Activated naive CD8-positive, alpha-beta T cell treated with anti-CD3 and anti-CD28 coated beads, Interleukin-2, amount 10 ng/mL, durations not matched to agents 7 days and 5 days (primary cell): ENCODE measurements around the gene IL3RA. TPM values are rescaled to one million over a fixed set of nuclear protein-coding genes. Genes with fewer than 3 reads are reported as not detected.
"Not testable (repeated sequence)": the region's sequence is repeated elsewhere in the genome, so short reads cannot be mapped to it uniquely, and the experiment has no call there.

Experiments used
- ATAC-seq: fragments of 150-1000 bp; cut with Tn5 transposase; one replicate; pipeline ENCODE4 v1.10.0; 2021; ENCODE audit warnings: low read depth, moderate library complexity
- POLR2A ChIA-PET: fragments of 350-600 bp; sonication (Branson Sonifier 250); formaldehyde crosslinking; loops from one replicate; lab custom pipeline; 2021; ENCODE audit warnings: antibody characterized with exemption; lab: Charles Lee
- DNase-seq: peaks from one replicate; pipeline ENCODE4 v3.0.0; 2021
- H3K27ac Mint-ChIP-seq: one replicate; pipeline ENCODE4 v1.8.0; 2022; ENCODE audit warnings: mild to moderate bottlenecking, mixed read lengths
- H3K27me3 Mint-ChIP-seq: one replicate; pipeline ENCODE4 v1.8.0; 2022; ENCODE audit warnings: mild to moderate bottlenecking, moderate library complexity, mixed read lengths
- H3K36me3 Mint-ChIP-seq: one replicate; pipeline ENCODE4 v1.8.0; 2021; ENCODE audit warnings: mild to moderate bottlenecking, mixed read lengths
- H3K4me1 Mint-ChIP-seq: one replicate; pipeline ENCODE4 v1.8.0; 2021; ENCODE audit warnings: mixed read lengths
- H3K4me3 Mint-ChIP-seq: one replicate; pipeline ENCODE4 v1.8.0; 2022; ENCODE audit warnings: mild to moderate bottlenecking, moderate library complexity, mixed read lengths
- H3K9me3 Mint-ChIP-seq: one replicate; pipeline ENCODE4 v1.8.0; 2021; ENCODE audit warnings: mixed read lengths
- total RNA-seq, 2 experiments: library from RNA; stranded (reverse); gene quantifications; one replicate each; pipeline ENCODE4 v1.2.3, GENCODE V29; 2021

The IL3RA gene
- total RNA-seq, 2 experiments from 2014 or later: 0.17 to 0.77 TPM

DNA sequence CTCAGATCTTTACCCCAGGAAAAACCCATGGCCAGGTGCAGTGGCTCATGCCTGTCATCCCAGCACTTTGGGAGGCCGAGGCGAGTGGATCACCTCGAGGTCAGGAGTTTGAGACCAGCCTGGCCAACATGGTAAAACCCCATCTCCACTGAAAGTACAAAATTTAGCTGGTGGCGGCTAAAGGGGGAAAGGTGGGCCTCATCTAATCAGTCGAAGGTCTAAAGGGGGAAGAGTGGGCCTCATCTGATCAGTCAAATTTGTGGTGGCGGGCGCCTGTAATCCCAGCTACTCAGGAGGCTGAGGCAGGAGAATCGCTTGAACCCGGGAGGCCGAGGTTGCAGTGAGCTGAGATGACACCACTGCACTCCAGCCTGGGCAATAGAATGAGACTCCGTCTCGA, 27.7 kb upstream of the IL3RA start:
- H3K4me1 Mint-ChIP-seq, H3K36me3 Mint-ChIP-seq, H3K4me3 Mint-ChIP-seq, ATAC-seq, H3K9me3 Mint-ChIP-seq, H3K27ac Mint-ChIP-seq, POLR2A ChIA-PET, DNase-seq, H3K27me3 Mint-ChIP-seq: not testable (repeated sequence)

DNA sequence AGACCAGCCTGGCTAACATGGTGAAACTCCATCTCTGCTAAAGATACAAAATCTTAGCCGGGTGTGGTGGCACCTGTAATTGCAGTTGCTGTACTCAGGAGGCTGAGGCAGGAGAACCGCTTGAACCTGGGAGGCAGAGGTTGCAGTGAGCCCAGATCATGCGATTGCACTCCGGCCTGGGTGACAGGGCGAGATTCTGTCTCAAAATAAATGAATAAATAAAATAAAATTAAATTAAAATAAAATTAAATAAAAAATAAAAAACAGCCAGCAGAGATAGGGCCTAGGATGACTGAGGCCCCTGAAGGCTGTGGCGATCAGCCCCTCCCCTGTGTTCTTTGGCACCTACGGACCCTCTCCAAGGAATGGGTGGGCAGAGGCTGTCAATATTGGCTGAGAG, 22.8 kb upstream of the IL3RA start:
- Mint-ChIP-seq H3K4me3 (no peak overlapping the region), H3K36me3 (peaks cover 1% of the 10 kb centered on the region), H3K27ac (no peak overlapping the region), H3K9me3 (peaks cover 2% of the 10 kb centered on the region), H3K4me1 (peaks cover 2% of the 10 kb centered on the region), H3K27me3 (peaks cover 2% of the 10 kb centered on the region)
- ATAC-seq: no peak
- DNase-seq: no peak
- POLR2A ChIA-PET: no interaction called here

GRCh38 chrX:1316527-1316926, 20.1 kb upstream of the IL3RA start:
- Mint-ChIP-seq H3K36me3 (peaks cover 1% of the 10 kb centered on the region), H3K27me3 (peaks cover 2% of the 10 kb centered on the region), H3K4me3 (peak overlapping the region; percentile 56), H3K4me1 (peaks cover 2% of the 10 kb centered on the region), H3K9me3 (peaks cover 2% of the 10 kb centered on the region), H3K27ac (no peak overlapping the region)
- ATAC-seq: peak; percentile 66
- DNase-seq: no peak
- POLR2A ChIA-PET: no interaction called here

- Mint-ChIP-seq H3K27ac (no peak overlapping the region), H3K36me3 (peaks cover under 1% of the 10 kb centered on the region), H3K27me3 (peaks cover 8% of the 10 kb centered on the region), H3K4me1 (peaks cover 10% of the 10 kb centered on the region), H3K4me3 (no peak overlapping the region), H3K9me3 (peaks cover under 1% of the 10 kb centered on the region)
- POLR2A ChIA-PET: no interaction called here
- DNase-seq (no peak), ATAC-seq (no peak)
Measured at GRCh38 chrX:1321674-1322073, 14.9 kb upstream of the IL3RA start.

DNA sequence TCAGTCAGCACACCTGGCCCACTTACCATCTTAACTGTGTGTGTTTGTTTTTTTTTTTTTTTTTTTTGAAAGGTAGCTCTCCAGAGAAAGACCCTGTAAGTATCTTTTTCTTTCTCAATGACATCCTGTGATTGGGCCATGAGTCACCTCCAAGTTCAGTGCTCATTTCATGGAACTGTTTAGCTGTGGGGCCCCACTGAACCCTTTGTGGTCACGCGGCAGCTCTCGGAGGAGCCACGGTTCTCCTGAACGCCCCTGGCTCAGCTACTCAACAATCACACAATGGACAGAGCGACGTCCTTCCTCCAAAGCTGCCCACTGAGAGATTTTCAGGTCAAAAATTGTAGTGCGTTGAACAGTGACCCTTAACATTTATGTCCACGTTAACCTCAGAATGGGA, 14.2 kb upstream of the IL3RA start:
- POLR2A ChIA-PET: no interaction called here
- DNase-seq (peak; percentile 44), ATAC-seq (peak; percentile 60)
- peaks cover 7% of the 10 kb centered on the region for H3K27me3 Mint-ChIP-seq
- H3K9me3 Mint-ChIP-seq: no peaks in the 10 kb centered on the region
- H3K4me1 Mint-ChIP-seq: peaks cover 10% of the 10 kb centered on the region
- H3K27ac Mint-ChIP-seq: peak overlapping the region; percentile 66
- H3K36me3 Mint-ChIP-seq: no peaks in the 10 kb centered on the region
- peak overlapping the region; percentile 59 for H3K4me3 Mint-ChIP-seq

DNA sequence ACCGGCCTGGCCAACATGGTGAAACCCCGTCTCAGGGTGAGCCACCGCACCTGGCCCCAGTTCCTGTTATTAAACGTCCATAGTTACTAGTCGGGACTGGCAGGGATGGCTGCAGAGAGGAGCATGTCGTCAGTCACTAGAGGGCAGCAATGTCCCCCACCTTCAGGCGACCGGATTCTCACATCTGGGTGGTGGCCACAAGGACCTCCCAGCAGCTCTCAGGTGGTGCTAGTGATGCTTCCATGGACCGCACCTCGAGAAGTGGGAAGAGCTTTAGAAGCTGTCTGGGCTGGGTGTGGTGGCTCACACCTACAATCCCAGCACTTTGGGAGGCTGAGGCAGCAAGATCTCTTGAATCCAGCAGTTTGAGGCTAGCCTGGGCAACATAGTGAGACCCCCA, 13.3 kb upstream of the IL3RA start:
- Mint-ChIP-seq H3K4me1 (peaks cover 10% of the 10 kb centered on the region), H3K4me3 (peak overlapping the region; percentile 27), H3K27ac (peak overlapping the region; percentile 50), H3K27me3 (peaks cover 7% of the 10 kb centered on the region), H3K9me3 (no peaks in the 10 kb centered on the region), H3K36me3 (no peaks in the 10 kb centered on the region)
- ATAC-seq (peak; percentile 84), DNase-seq (peak; percentile 59)
- POLR2A ChIA-PET: no interaction called here

GRCh38 chrX:1325515-1326116, 11.0 kb upstream of the IL3RA start:
- H3K4me3 Mint-ChIP-seq: no peak overlapping the region
- POLR2A ChIA-PET: no interaction called here
- DNase-seq (no peak), ATAC-seq (no peak)
- H3K27me3 Mint-ChIP-seq: peaks cover 7% of the 10 kb centered on the region
- H3K4me1 Mint-ChIP-seq: peaks cover 10% of the 10 kb centered on the region
- H3K27ac Mint-ChIP-seq: no peak overlapping the region
- no peaks in the 10 kb centered on the region for H3K36me3 Mint-ChIP-seq
- H3K9me3 Mint-ChIP-seq: no peaks in the 10 kb centered on the region

DNA sequence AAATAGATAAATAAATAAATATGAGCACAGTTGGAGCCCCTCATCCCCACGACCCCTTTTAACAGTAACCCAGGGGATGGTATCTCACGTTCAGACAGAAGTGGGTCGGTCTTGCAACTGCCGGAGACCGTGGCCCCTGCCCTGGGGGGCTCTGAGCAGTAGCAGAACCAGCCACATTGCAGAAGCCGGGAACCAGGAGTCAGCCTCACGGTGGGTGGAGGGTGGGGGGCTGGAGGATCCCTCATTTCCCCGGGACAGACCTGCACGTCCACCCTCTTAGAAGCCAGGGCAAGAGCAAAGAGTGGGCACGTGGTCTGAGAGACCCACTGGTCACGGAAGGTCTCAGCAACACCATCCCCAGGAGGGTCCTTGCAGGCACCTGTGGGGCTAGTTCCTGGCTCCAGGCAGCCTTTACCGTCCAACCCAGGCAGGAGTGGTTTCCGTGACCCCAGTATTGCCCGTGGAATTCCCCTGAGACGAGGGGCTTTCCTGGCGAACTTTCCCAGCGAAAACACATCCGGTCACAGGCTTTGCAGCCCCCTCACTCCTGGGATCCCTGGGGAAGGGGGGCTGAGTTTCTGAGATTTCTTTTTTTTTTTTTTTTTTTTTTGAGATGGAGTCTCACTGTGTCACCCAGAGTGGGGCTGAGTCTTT, 8.8 kb upstream of the IL3RA start:
- no peaks in the 10 kb centered on the region for H3K9me3 Mint-ChIP-seq
- H3K4me3 Mint-ChIP-seq: no peak overlapping the region
- H3K27me3 Mint-ChIP-seq: peaks cover 7% of the 10 kb centered on the region
- H3K4me1 Mint-ChIP-seq: peaks cover 5% of the 10 kb centered on the region
- POLR2A ChIA-PET: no interaction called here
- H3K36me3 Mint-ChIP-seq: no peaks in the 10 kb centered on the region
- DNase-seq (no peak), ATAC-seq (no peak)
- no peak overlapping the region for H3K27ac Mint-ChIP-seq

- no peak for ATAC-seq
- no peaks in the 10 kb centered on the region for H3K9me3 Mint-ChIP-seq
- no peaks in the 10 kb centered on the region for H3K36me3 Mint-ChIP-seq
- H3K27ac Mint-ChIP-seq: no peak overlapping the region
- no peaks in the 10 kb centered on the region for H3K4me1 Mint-ChIP-seq
- peaks cover 3% of the 10 kb centered on the region for H3K27me3 Mint-ChIP-seq
- no peak overlapping the region for H3K4me3 Mint-ChIP-seq
- POLR2A ChIA-PET: no interaction called here
- no peak for DNase-seq
Measured at GRCh38 chrX:1330605-1331004, 6.0 kb upstream of the IL3RA start.

DNA sequence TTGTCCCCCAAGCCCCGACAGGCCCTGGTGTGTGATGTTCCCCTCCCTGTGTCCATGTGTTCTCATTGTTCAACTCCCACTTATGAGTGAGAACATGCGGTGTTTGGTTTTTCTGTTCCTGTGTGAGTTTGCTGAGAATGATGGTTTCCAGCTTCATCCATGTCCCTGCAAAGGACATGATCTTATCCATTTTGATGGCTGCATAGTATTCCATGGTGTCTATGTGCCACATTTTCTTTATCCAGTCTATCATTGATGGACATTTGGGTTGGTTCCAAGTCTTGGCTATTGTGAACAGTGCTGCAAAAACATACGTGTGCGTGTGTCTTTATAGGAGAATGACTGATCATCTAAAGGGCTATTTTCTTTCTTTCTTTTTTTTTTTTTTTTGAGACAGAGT, 4.2 kb upstream of the IL3RA start:
- H3K9me3 Mint-ChIP-seq, H3K27ac Mint-ChIP-seq, POLR2A ChIA-PET, DNase-seq, ATAC-seq, H3K4me3 Mint-ChIP-seq, H3K36me3 Mint-ChIP-seq, H3K27me3 Mint-ChIP-seq, H3K4me1 Mint-ChIP-seq: not testable (repeated sequence)

DNA sequence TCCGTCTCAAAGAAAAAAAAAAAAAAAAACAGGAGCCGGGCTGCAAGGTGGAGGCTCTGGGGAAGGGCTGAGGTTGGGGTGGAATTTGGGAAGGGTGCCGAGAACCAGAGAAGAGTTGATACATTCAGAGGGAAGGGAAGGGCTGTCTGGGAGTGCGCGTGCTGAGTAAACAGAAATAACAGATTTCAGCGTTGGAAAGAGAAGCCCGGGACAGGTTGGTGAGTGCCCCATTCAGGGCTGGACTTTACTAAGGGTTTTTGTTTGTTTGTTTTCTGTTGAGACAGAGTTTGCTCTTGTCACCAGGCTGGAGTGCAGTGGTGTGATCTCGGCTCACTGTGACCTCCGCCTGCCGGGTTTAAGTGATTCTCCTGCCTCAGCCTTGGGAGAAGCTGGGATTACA, 1.7 kb upstream of the IL3RA start:
- POLR2A ChIA-PET: no interaction called here
- peaks cover 7% of the 10 kb centered on the region for H3K27me3 Mint-ChIP-seq
- H3K4me3 Mint-ChIP-seq: no peak overlapping the region
- H3K36me3 Mint-ChIP-seq: no peaks in the 10 kb centered on the region
- H3K4me1 Mint-ChIP-seq: peaks cover 10% of the 10 kb centered on the region
- no peak for DNase-seq
- no peaks in the 10 kb centered on the region for H3K9me3 Mint-ChIP-seq
- no peak overlapping the region for H3K27ac Mint-ChIP-seq
- ATAC-seq: no peak

DNA sequence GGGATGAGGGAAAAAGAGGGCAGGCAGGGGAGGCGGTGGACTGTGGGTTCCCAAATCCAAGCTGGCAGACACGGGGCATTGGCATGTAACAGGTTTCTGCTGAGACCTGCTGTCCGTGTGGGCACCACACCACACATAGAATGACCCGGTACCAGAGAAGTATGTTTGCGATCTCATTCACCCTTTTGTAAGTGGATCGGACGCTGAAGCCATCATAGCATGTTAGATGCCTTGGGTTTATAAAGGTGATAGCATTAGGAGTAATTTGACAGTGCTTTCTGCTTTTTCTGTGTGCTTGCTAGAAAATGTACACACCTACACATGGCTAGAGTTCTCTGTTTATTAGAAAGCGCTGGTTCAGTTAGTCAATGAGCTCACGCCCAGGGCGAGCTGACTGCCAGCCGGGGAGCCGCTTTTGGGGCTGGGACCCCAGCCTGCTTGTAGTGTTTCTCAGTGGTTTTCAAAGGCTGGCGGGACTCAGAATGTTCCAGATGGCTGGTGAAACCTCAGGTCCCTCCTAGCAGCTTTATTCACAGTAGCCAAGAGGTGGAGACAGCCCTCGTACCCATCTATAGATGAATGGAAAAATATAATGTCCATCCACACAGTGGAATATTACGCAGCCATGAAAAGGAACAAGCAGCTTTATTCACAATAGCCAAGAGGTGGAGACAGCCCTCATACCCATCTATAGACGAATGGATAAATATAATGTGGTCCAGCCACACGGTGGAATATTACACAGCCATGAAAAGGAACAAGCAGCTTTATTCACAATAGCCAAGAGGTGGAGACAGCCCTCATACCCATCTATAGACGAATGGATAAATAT, 579 bp downstream of the IL3RA start:
- Mint-ChIP-seq H3K4me1 (peaks cover 10% of the 10 kb centered on the region), H3K9me3 (no peaks in the 10 kb centered on the region), H3K4me3 (peak overlapping the region; percentile 84), H3K36me3 (peaks cover 2% of the 10 kb centered on the region), H3K27me3 (peaks cover 7% of the 10 kb centered on the region), H3K27ac (peak overlapping the region; percentile 58)
- DNase-seq (peak; percentile 41), ATAC-seq (peak; percentile 64)
- POLR2A ChIA-PET: no interaction called here

DNA sequence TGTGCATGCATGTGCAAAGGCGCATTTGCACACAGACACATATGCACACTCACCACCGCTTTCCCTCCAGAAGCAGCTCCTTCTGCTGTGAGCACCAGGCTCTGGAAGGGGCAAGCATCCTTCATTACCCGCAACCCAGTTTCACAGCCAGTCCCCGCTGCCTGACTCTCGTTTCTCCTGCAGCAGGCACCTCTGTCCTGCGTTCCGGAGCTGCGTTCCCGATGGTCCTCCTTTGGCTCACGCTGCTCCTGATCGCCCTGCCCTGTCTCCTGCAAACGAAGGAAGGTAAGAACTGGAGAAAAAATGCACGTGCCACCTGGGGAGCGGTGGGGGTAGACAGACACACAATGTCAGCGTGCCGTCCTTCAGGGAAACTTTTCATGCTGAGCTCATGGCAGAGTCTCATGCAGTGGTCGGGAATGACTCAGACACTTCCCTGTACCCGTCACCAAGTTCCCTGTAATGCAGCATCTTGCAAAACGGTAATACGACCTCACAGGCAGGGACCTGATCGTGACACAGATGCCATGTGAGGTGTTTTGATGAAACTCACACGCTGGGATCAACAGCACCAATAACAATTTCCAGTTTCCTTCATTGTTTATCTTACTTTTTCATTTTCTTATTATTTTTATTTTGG, 5.1 kb downstream of the IL3RA start:
- H3K9me3 Mint-ChIP-seq: no peaks in the 10 kb centered on the region
- POLR2A ChIA-PET: no interaction called here
- no peaks in the 10 kb centered on the region for H3K27me3 Mint-ChIP-seq
- no peak overlapping the region for H3K27ac Mint-ChIP-seq
- peaks cover 7% of the 10 kb centered on the region for H3K4me1 Mint-ChIP-seq
- H3K4me3 Mint-ChIP-seq: no peak overlapping the region
- ATAC-seq (no peak), DNase-seq (no peak)
- peaks cover 4% of the 10 kb centered on the region for H3K36me3 Mint-ChIP-seq
